Tibial artery (tissue), 4 donors: ENCODE measurements around the gene ADCY1.
A peak's percentile ranks its signal among the peaks of the same experiment; 100 is the strongest.

ENCODE experiments used
- DNase-seq, 2 donors: peaks; one replicate each; pipeline ENCODE4 v3.0.0-alpha.2; 2019
- H3K27ac ChIP-seq, 2 donors: fragments of 200-600 bp; sonication (generic) in 1 of 2; 1 replicate in 1 of 2; 2 replicates in 1 of 2; pipeline ENCODE4 v1.5.1; 2018 to 2019; ENCODE audit warnings: mild to moderate bottlenecking in 1 of 2
- H3K27me3 ChIP-seq, 2 donors: fragments of 200-600 bp; sonication (generic) in 1 of 2; one replicate each; pipeline versions ENCODE4 v1.5.1 to v1.6.0; 2016 to 2019
- H3K36me3 ChIP-seq, 3 donors: fragments of 200-600 bp; sonication (generic) in 2 of 3; one replicate each; pipeline ENCODE4 v1.5.1; 2016 to 2019; ENCODE audit warnings: mild to moderate bottlenecking in 2 of 3
- H3K4me1 ChIP-seq, 4 donors: fragments of 200-600 bp; sonication (generic) in 2 of 4; 1 replicate in 3 of 4; 2 replicates in 1 of 4; pipeline ENCODE4 v1.5.1; 2016 to 2019
- H3K4me3 ChIP-seq, 2 donors: fragments of 200-600 bp; sonication (generic) in 1 of 2; 1 replicate in 1 of 2; 2 replicates in 1 of 2; pipeline ENCODE4 v1.5.1; 2018 to 2019; ENCODE audit warnings: mild to moderate bottlenecking in 2 of 2
- H3K9me3 ChIP-seq, 3 donors: fragments of 200-600 bp; sonication (generic) in 1 of 3; one replicate each; pipeline ENCODE4 v1.5.1; 2016 to 2019
- CTCF ChIP-seq, 2 experiments: fragments of 200-600 bp in 1 of 2; fragments of 450-650 bp in 1 of 2; IDR thresholded peaks; one replicate each; pipeline ENCODE4 v1.5.1; 2017 to 2019; ENCODE audit warnings: antibody characterized with exemption in 2 of 2, mild to moderate bottlenecking in 1 of 2, moderate library complexity in 1 of 2
- intact Hi-C: fragments of 100-400 bp; cut with DNase I; formaldehyde crosslinking; loops from one replicate; pipeline ENCODE4 v1.15.0; 2023; ENCODE audit warnings: low total_unique reads

The ADCY1 gene

GRCh38 chr7:45643630-45644029, 69.5 kb downstream of the ADCY1 start:
- Histone ChIP-seq H3K4me3 (no peak overlapping the region), H3K4me1 (no peaks in the 10 kb centered on the region), H3K27me3 (no peaks in the 10 kb centered on the region), H3K27ac (no peak overlapping the region), H3K9me3 (no peaks in the 10 kb centered on the region), H3K36me3 (no peaks in the 10 kb centered on the region)
- no peak for TF ChIP-seq CTCF (IDR thresholded peaks at IDR 0.05)
- intact Hi-C loops: no loop called here
- DNase-seq: no peak

DNA sequence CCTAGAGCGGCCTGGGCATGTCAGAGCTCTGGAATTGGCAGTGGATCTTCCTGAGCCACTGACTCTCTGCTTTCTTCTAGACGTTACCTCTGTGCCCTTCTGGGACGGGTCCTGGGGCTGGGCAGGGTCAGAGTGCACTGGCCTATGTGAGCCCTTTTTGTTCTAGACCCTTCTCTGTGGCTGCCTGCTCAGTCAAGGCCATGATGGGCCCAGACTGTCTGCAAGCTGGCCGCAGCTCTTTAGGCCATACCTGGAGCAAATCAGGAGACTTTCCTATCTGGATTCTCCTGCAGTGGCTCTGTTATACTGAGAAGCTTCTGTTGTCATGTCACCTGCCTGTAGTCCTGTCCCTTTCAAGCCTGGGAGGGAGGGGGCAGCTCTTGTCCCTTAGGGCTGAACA, 70.1 kb downstream of the ADCY1 start:
- Histone ChIP-seq H3K36me3 (no peaks in the 10 kb centered on the region), H3K27ac (no peak overlapping the region), H3K9me3 (no peaks in the 10 kb centered on the region), H3K27me3 (no peaks in the 10 kb centered on the region), H3K4me3 (no peak overlapping the region), H3K4me1 (no peaks in the 10 kb centered on the region)
- DNase-seq: no peak
- TF ChIP-seq CTCF (IDR thresholded peaks at IDR 0.05): no peak
- intact Hi-C loops: no loop called here

- Histone ChIP-seq H3K27me3 (no peaks in the 10 kb centered on the region), H3K4me3 (no peak overlapping the region), H3K9me3 (no peaks in the 10 kb centered on the region), H3K4me1 (no peaks in the 10 kb centered on the region), H3K27ac (no peak overlapping the region), H3K36me3 (no peaks in the 10 kb centered on the region)
- intact Hi-C loops: no loop called here
- TF ChIP-seq CTCF (IDR thresholded peaks at IDR 0.05): no peak
- DNase-seq: no peak
Measured at GRCh38 chr7:45645141-45645969, 71.2 kb downstream of the ADCY1 start.

DNA sequence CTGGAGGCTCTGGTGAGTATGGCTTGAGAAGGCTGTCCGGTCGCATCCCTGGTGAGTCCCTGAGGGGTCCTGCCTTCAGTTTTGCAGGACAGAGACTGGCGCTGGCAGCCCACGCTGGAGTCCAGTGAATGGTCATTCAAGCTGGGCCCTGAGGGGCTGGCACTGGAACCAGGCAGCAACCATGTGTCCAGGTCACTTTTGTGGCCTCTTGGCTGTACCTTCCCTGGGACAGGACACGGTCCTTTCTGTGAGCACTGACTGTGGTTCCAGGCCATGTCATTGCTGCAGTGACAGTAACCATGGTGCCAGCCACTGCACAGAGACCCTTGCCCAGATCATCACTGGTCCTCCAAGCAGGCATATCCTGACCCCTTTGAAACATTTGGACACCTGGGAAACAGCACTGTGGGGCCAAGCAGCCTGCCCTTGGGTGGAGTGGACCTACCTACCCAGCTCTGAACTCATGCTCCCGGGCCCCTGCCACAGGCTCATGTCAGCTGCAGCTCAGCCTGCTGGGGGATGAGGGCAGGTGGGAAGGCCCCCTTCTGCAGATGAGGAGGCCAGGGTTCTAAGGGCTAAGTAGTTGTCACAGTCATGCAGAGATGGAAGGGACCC, 72.1 kb downstream of the ADCY1 start:
- Histone ChIP-seq H3K36me3 (no peaks in the 10 kb centered on the region), H3K9me3 (no peaks in the 10 kb centered on the region), H3K27ac (no peak overlapping the region), H3K27me3 (no peaks in the 10 kb centered on the region), H3K4me3 (no peak overlapping the region), H3K4me1 (no peaks in the 10 kb centered on the region)
- no peak for TF ChIP-seq CTCF (IDR thresholded peaks at IDR 0.05)
- DNase-seq: peak in 1 of 2 donors; percentile 59
- intact Hi-C loops: no loop called here

DNA sequence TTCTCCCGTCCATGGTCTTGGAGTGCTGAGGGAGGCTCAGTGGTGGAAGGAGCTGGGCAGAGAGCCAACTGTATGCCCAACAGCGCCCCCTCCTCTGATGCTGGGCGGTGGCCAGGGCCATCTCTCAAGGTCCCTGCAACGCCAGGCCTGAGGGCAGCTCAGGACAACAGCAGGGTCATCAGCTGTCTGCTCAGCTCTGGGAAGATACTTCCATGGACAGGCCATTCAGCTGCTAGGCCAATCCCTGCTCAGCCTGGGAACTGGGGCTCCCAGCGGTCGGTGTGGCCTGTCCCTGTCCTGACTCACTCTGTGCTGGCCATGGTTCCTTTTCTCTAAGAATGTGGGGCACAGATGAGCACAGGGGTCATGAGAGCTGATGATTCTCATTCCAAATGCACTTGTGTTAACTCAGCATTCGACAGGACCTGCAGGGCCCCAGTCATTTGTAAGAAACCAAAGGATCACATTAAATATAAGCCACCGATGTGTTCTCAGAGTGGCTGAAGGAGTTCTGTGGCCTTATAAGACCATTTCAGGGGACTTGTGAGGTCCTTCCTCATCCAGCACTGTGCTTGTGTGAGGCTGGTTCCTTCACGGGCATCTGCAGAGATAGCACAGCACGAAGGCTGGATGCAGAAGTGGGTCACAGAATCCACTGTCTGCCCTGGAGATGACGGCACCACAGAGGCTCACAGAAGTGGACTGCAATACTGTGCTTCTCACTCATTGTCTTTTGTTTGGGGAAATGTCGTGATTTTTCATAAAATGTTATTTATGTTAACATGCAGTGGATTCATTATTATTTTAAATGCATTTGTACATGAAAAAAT, 73.0 kb downstream of the ADCY1 start:
- peak in 1 of 2 donors; percentile 39 for DNase-seq
- no peaks in the 10 kb centered on the region for H3K27me3 ChIP-seq
- no peaks in the 10 kb centered on the region for H3K4me1 ChIP-seq
- no peak overlapping the region for H3K4me3 ChIP-seq
- intact Hi-C loops: no loop called here
- no peak for TF ChIP-seq CTCF (IDR thresholded peaks at IDR 0.05)
- H3K27ac ChIP-seq: no peak overlapping the region
- no peaks in the 10 kb centered on the region for H3K9me3 ChIP-seq
- no peaks in the 10 kb centered on the region for H3K36me3 ChIP-seq
